Fibroblast of the aortic adventitia (primary cell): ENCODE measurements around the gene METTL22. TPM values are rescaled to one million over a fixed set of nuclear protein-coding genes. Genes with fewer than 3 reads are reported as not detected.

Source experiments
- DNase-seq: peaks from one replicate; pipeline ENCODE4 v3.0.0-alpha.2; 2010; ENCODE audit warnings: low read depth
- H3K4me3 ChIP-seq: 2 replicates; pipeline ENCODE4 v1.5.1; 2011; ENCODE audit warnings: low read depth, mild to moderate bottlenecking, control low read depth, low read length, moderate library complexity
- total RNA-seq: library from RNA; depleted of rRNA; stranded (reverse); fragments of >200 nt; gene quantifications from 2 replicates; pipeline ENCODE4 v1.2.3, GENCODE V29; 2012; ENCODE audit warnings: low replicate concordance
- TF ChIP-seq, protein P1 (sequence below): IDR thresholded peaks from 2 replicates; pipeline ENCODE4 v1.5.1; 2011; ENCODE audit warnings: mild to moderate bottlenecking, low read length, control low read depth, inconsistent platforms; ENCODE audit not compliant: insufficient read depth

Gene METTL22
- total RNA-seq, 1 donor, result 21.7 TPM

GRCh38 chr16:8591451-8591850, 30.0 kb upstream of the METTL22 start:
- no peak overlapping the region for H3K4me3 ChIP-seq
- TF ChIP-seq, protein P1, sequence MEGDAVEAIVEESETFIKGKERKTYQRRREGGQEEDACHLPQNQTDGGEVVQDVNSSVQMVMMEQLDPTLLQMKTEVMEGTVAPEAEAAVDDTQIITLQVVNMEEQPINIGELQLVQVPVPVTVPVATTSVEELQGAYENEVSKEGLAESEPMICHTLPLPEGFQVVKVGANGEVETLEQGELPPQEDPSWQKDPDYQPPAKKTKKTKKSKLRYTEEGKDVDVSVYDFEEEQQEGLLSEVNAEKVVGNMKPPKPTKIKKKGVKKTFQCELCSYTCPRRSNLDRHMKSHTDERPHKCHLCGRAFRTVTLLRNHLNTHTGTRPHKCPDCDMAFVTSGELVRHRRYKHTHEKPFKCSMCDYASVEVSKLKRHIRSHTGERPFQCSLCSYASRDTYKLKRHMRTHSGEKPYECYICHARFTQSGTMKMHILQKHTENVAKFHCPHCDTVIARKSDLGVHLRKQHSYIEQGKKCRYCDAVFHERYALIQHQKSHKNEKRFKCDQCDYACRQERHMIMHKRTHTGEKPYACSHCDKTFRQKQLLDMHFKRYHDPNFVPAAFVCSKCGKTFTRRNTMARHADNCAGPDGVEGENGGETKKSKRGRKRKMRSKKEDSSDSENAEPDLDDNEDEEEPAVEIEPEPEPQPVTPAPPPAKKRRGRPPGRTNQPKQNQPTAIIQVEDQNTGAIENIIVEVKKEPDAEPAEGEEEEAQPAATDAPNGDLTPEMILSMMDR, result no peak

GRCh38 chr16:8594149-8594666, 27.3 kb upstream of the METTL22 start:
- TF ChIP-seq, protein P1, result no peak
- DNase-seq, result no peak

More at GRCh38 chr16:8591451-8591850, 30.0 kb upstream of the METTL22 start:
- no peak for DNase-seq

GRCh38 chr16:8595783-8596182, 25.7 kb upstream of the METTL22 start:
- DNase-seq, result no peak
- H3K4me3 ChIP-seq, result no peak overlapping the region
- TF ChIP-seq, protein P1, result no peak

More at GRCh38 chr16:8594149-8594666, 27.3 kb upstream of the METTL22 start:
- no peak overlapping the region for H3K4me3 ChIP-seq

- no peak overlapping the region for H3K4me3 ChIP-seq
- DNase-seq, result no peak
- TF ChIP-seq, protein P1, result no peak
Measured at GRCh38 chr16:8596581-8596980, 24.9 kb upstream of the METTL22 start.

- DNase-seq, result no peak
- TF ChIP-seq, protein P1, result no peak
- no peak overlapping the region for H3K4me3 ChIP-seq
Measured at GRCh38 chr16:8600144-8600775, 21.2 kb upstream of the METTL22 start.

DNA sequence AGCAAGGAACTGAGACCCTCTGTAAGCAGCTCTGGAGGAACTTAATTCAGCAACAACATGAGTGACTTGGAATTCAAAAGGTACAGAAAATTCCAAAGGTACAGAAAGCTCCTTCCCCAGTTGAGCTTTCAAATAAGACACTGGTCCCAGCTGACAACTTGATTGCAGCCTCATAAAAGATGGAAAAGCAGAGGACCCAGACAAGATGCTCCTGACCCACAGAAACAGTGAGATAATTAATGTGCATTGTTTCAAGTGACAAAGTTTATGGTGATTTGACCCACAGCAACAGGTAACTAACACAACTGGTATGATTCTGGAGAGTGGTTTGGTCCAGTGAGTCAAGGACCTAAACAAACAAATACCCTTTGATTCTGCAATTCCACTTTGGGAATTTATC, 15.9 kb upstream of the METTL22 start:
- H3K4me3 ChIP-seq, result no peak overlapping the region
- no peak for DNase-seq
- TF ChIP-seq, protein P1, result no peak
